ENCODE data around the gene AMIGO2.

The AMIGO2 gene

DNA sequence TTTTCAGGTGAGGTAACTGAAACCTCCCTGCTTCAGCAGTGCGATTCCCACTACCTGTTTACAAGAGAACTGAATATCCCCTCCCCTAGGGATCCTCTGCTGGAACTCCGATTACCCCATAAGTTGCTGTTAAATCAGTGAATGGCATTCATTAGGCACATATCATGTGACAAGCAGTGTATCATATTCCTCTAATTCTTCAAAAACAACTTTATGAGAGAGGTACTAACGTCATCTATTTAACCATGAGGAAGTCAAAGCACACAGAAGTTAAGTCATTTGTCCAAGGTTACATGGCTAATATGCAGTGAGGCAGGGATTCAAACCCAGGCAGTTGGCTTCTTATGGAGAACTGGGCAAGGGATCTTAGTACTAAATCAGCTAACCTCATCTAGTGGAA is 44.3 kb downstream of the AMIGO2 start:
- Histone ChIP-seq H3K27ac (ENCODE audit: extremely low read depth, low read depth, low read length) (no peak overlapping the region), H3K4me3 (ENCODE audit: low read depth, low read length) (no peak overlapping the region), H3K9me3 (ENCODE audit: control insufficient read depth, insufficient read depth, low read depth, low read length) (no peaks in the 10 kb centered on the region), H3K36me3 (ENCODE audit: control insufficient read depth in 2 of 2, insufficient read depth in 1 of 2, low read length in 2 of 2) (no peaks in the 10 kb centered on the region), H3K4me1 (ENCODE audit: control insufficient read depth, insufficient read depth, low read length) (no peaks in the 10 kb centered on the region)
- ChIA-PET POLR2A (no interaction called here), CTCF (interaction anchor here (0.9 to 1.3 kb wide), 3 partner anchors 362 to 964 kb away, joined by 3 to 4 read pairs (median 3); no protein-coding TSS in a partner anchor)
- TF ChIP-seq, protein P1, sequence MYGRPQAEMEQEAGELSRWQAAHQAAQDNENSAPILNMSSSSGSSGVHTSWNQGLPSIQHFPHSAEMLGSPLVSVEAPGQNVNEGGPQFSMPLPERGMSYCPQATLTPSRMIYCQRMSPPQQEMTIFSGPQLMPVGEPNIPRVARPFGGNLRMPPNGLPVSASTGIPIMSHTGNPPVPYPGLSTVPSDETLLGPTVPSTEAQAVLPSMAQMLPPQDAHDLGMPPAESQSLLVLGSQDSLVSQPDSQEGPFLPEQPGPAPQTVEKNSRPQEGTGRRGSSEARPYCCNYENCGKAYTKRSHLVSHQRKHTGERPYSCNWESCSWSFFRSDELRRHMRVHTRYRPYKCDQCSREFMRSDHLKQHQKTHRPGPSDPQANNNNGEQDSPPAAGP (tag by site-specific recombination; IDR thresholded peaks at IDR 0.05): no peak
- TF ChIP-seq ZNF549 (tag by site-specific recombination; IDR thresholded peaks at IDR 0.05): no peak
- peak; percentile 74 for TF ChIP-seq GLIS1 (tag by site-specific recombination; IDR thresholded peaks at IDR 0.05)
- no peak for TF ChIP-seq SETDB1 (IDR thresholded peaks at IDR 0.05; ENCODE audit: insufficient read length, low read length)
- TF ChIP-seq GLI2 (tag by site-specific recombination; IDR thresholded peaks at IDR 0.05; ENCODE audit: borderline replicate concordance, low read depth): 0 out of 2 replicates have a peak, but pooled peaks have one; percentile 42
- TF ChIP-seq ZBTB48 (tag by site-specific recombination; IDR thresholded peaks at IDR 0.05): peak; percentile 68; the same call in 1 of the 2 replicates
- TF ChIP-seq ZNF221 (tag by site-specific recombination; IDR thresholded peaks at IDR 0.05; ENCODE audit: borderline replicate concordance): no peak
- TF ChIP-seq OVOL3 (tag by site-specific recombination; IDR thresholded peaks at IDR 0.05): no peak
- no peak for TF ChIP-seq ZSCAN23 (tag by site-specific recombination; IDR thresholded peaks at IDR 0.05)
- TF ChIP-seq, protein P2, sequence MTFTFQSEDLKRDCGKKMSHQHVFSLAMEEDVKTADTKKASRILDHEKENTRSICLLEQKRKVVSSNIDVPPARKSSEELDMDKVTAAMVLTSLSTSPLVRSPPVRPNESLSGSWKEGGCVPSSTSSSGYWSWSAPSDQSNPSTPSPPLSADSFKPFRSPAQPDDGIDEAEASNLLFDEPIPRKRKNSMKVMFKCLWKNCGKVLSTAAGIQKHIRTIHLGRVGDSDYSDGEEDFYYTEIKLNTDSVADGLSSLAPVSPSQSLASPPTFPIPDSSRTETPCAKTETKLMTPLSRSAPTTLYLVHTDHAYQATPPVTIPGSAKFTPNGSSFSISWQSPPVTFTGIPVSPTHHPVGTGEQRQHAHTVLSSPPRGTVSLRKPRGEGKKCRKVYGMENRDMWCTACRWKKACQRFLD (tag by site-specific recombination; IDR thresholded peaks at IDR 0.05): no peak
- TF ChIP-seq ZNF2 (tag by site-specific recombination; IDR thresholded peaks at IDR 0.05): no peak
- TF ChIP-seq HOXA7 (CRISPR knock-in tag; IDR thresholded peaks at IDR 0.05; ENCODE audit: borderline replicate concordance): no peak
- no peak for TF ChIP-seq ZNF560 (tag by site-specific recombination; IDR thresholded peaks at IDR 0.05; ENCODE audit: borderline replicate concordance)
- peak; percentile 15; the same call in 1 of the 2 replicates for TF ChIP-seq ZNF654 (tag by site-specific recombination; IDR thresholded peaks at IDR 0.05; ENCODE audit: low read depth)
- TF ChIP-seq ZIC2 (tag by site-specific recombination; IDR thresholded peaks at IDR 0.05): no peak
- peak; percentile 85 for TF ChIP-seq ZBTB21 (tag by site-specific recombination; IDR thresholded peaks at IDR 0.05)
- TF ChIP-seq ZNF138 (tag by site-specific recombination; IDR thresholded peaks at IDR 0.05; ENCODE audit: borderline replicate concordance): no peak
- no peak for TF ChIP-seq ZNF514 (tag by site-specific recombination; IDR thresholded peaks at IDR 0.05)
- TF ChIP-seq, protein P3, sequence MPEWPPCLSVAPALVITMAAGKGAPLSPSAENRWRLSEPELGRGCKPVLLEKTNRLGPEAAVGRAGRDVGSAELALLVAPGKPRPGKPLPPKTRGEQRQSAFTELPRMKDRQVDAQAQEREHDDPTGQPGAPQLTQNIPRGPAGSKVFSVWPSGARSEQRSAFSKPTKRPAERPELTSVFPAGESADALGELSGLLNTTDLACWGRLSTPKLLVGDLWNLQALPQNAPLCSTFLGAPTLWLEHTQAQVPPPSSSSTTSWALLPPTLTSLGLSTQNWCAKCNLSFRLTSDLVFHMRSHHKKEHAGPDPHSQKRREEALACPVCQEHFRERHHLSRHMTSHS (tag by site-specific recombination; IDR thresholded peaks at IDR 0.05): no peak
- TF ChIP-seq KLF7 (tag by site-specific recombination; IDR thresholded peaks at IDR 0.05; ENCODE audit: borderline replicate concordance): no peak
- TF ChIP-seq ZNF416 (tag by site-specific recombination; IDR thresholded peaks at IDR 0.05): no peak
- no peak for TF ChIP-seq ZNF404 (tag by site-specific recombination; IDR thresholded peaks at IDR 0.05)
- no peak; the same call in 1 of the 2 replicates for TF ChIP-seq ZNF184 (tag by site-specific recombination; IDR thresholded peaks at IDR 0.05)
- TF ChIP-seq ZNF157 (tag by site-specific recombination; IDR thresholded peaks at IDR 0.05): no peak
- no peak for TF ChIP-seq ZNF791 (tag by site-specific recombination; IDR thresholded peaks at IDR 0.05)
- TF ChIP-seq, protein P4, sequence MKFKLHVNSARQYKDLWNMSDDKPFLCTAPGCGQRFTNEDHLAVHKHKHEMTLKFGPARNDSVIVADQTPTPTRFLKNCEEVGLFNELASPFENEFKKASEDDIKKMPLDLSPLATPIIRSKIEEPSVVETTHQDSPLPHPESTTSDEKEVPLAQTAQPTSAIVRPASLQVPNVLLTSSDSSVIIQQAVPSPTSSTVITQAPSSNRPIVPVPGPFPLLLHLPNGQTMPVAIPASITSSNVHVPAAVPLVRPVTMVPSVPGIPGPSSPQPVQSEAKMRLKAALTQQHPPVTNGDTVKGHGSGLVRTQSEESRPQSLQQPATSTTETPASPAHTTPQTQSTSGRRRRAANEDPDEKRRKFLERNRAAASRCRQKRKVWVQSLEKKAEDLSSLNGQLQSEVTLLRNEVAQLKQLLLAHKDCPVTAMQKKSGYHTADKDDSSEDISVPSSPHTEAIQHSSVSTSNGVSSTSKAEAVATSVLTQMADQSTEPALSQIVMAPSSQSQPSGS (tag by site-specific recombination; IDR thresholded peaks at IDR 0.05; ENCODE audit: low read depth): peak; percentile 63
- no peak for TF ChIP-seq ZFP41 (tag by site-specific recombination; IDR thresholded peaks at IDR 0.05; ENCODE audit: borderline replicate concordance)
- TF ChIP-seq ZBTB8A (tag by site-specific recombination; IDR thresholded peaks at IDR 0.05): no peak
- no peak for TF ChIP-seq ZNF394 (tag by site-specific recombination; IDR thresholded peaks at IDR 0.05; ENCODE audit: borderline replicate concordance)
- TF ChIP-seq ZNF624 (tag by site-specific recombination; IDR thresholded peaks at IDR 0.05): no peak
- TF ChIP-seq, protein P5, sequence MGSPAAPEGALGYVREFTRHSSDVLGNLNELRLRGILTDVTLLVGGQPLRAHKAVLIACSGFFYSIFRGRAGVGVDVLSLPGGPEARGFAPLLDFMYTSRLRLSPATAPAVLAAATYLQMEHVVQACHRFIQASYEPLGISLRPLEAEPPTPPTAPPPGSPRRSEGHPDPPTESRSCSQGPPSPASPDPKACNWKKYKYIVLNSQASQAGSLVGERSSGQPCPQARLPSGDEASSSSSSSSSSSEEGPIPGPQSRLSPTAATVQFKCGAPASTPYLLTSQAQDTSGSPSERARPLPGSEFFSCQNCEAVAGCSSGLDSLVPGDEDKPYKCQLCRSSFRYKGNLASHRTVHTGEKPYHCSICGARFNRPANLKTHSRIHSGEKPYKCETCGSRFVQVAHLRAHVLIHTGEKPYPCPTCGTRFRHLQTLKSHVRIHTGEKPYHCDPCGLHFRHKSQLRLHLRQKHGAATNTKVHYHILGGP (tag by site-specific recombination; IDR thresholded peaks at IDR 0.05): no peak
- TF ChIP-seq, protein P6, sequence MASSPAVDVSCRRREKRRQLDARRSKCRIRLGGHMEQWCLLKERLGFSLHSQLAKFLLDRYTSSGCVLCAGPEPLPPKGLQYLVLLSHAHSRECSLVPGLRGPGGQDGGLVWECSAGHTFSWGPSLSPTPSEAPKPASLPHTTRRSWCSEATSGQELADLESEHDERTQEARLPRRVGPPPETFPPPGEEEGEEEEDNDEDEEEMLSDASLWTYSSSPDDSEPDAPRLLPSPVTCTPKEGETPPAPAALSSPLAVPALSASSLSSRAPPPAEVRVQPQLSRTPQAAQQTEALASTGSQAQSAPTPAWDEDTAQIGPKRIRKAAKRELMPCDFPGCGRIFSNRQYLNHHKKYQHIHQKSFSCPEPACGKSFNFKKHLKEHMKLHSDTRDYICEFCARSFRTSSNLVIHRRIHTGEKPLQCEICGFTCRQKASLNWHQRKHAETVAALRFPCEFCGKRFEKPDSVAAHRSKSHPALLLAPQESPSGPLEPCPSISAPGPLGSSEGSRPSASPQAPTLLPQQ (tag by site-specific recombination; IDR thresholded peaks at IDR 0.05): peak; percentile 39; the same call in 1 of the 2 replicates
- TF ChIP-seq IKZF3 (tag by site-specific recombination; IDR thresholded peaks at IDR 0.05): no peak
- no peak for TF ChIP-seq MYNN (tag by site-specific recombination; IDR thresholded peaks at IDR 0.05; ENCODE audit: borderline replicate concordance)

Data from HEK293 (cell line).